IPS-11a (cell line): Measurements from ENCODE around the gene MMP15.
"Not testable (repeated sequence)": the region's sequence is repeated elsewhere in the genome, so short reads cannot be mapped to it uniquely, and the experiment has no call there.

Source experiments
- H3K4me3 ChIP-seq: one replicate; pipeline ENCODE4 v1.5.1; 2013; ENCODE audit warnings: low read depth, low read length, control low read depth

The MMP15 gene

DNA sequence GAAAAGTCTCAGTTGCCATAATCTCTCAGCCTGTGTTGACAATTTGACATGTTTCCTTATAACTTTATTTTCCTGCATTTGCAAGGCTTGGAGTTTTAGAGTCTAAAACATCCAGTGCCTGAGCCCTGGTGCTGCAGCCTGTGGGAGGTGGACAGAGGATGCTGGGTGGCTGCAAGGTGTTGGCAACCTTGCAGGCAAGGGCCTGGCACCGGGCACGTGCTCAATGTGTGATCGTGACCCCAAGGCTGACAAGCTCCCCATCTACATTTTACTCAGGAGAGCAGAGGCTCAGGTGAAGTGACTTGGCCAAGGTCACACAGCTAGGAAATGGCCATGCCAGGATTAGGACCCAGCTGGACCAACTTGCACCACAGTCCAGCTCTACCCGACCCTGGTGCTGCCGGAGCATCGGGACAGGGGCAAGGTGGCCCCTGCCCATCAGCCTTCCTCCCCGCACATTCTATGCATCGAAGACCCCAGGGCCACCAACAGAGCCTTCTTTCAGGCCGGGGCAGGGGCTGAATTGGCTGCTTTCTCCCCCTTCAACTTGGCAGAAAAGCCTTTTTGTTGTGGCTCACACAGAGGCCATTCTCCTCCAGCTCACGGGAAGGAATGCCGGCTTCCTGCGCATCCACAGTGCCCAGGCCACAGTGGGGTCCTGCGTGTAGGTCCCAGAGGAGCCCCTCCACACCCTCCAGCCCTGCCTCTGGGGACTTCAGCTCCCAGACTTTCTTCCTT lies 23.1 kb downstream of the MMP15 start:
- H3K4me3 ChIP-seq = no peak overlapping the region

DNA sequence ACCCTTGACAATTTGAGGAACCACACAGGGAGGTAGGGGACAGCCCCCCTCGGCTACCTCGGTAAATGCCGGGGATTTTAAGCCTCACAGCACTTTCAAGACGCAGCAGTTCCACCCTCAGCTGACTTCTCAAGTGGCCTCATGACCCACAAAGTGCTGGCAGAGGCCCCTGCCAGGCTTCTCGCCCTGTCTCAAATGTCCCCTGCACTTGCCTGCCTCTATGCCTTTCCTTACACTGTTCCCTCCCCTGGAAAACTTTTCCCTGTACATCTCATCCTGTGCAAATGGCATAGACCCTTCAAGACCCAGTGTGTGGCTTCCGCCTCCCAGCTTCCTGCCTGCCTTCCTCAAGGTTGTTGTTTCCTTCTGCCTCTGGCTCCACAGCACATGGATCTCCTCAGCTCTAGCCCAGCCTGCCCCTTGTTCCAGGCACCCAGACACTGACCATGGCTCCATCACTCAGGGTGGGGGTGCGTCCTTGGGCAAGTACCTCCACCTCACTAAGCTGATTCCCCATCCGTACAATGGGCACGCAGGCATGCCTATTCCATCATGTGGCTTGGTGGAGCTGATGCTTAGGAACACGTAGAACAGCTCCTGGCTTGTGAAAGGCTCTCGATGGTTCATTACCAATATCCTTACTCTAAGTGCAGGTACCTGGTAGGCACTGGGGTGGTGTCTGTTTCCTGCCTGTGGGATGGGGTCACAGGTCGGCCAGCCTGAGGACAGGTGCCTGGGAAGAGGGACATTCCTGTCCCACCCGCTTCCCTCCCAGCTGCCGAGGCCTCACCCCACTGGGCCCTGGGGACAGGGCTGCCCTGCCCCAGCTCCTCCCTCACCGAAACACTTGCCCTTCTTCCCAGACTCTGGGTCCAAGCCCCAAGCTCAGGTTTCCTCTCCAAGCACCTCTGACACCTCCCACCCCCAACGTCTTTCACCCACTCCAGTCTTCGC lies 24.0 kb downstream of the MMP15 start:
- H3K4me3 ChIP-seq = no peak overlapping the region

GRCh38 chr16:58051296-58051695 lies 25.7 kb downstream of the MMP15 start:
- no peak overlapping the region for H3K4me3 ChIP-seq

- no peak overlapping the region for H3K4me3 ChIP-seq
Measured at GRCh38 chr16:58051821-58052603, 26.5 kb downstream of the MMP15 start.

DNA sequence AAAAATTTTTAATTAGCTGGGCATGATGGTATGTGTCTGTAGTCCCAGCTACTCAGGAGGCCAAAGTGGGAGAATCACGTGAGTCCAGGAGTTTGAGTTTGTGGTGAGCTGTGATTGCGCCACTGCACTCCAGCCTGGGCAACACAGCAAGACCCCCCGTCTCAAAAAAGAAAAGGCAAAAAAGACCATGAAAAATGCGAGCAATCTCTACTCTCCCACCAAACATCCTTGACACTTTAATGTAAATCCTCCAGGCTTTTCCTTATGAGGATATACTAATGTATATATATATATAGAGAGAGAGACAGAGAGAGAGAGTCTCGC lies 28.1 kb downstream of the MMP15 start:
- H3K4me3 ChIP-seq = no peak overlapping the region

- H3K4me3 ChIP-seq = no peak overlapping the region
Measured at GRCh38 chr16:58054289-58054688, 28.7 kb downstream of the MMP15 start.

DNA sequence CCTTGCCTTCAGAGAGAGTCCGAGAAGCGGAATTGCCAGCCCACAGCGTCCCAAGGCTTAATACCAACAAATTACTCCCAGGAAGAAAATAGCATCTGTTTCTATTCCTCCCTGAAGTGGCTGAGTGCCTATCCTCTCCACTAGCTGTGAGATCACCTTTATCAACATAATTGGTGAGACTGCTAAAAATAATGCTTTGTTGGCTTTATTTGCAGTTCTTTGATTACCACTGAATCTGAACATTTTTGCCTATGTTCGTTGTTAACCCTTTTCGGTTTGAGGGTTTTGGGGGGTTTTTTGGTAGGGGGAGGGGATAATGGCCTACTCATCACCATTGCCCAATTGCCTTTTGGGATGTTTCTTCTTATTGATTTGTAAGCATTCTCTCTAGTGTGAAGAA lies 31.0 kb downstream of the MMP15 start:
- no peak overlapping the region for H3K4me3 ChIP-seq

DNA sequence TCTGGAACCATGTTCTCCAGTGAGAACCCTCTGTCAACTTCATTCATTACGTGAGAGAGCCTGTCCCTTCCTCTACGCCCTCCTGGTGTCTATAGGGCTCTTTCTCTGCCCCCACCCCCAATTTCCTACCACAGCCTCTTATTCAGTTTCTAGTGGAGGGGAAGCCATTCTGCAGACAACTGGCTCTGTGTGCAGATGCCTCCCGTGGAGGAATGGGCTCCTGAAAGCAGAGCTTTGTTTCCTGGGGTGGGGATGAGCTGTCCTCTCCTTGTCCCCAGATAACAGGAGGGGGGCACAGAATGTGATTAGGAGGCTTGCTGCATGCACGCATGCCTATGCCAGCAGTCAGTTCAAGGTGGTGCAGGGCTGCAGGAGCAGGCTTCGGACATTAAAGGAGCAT lies 31.6 kb downstream of the MMP15 start:
- H3K4me3 ChIP-seq = no peak overlapping the region

GRCh38 chr16:58057784-58058183 lies 32.2 kb downstream of the MMP15 start:
- no peak overlapping the region for H3K4me3 ChIP-seq

DNA sequence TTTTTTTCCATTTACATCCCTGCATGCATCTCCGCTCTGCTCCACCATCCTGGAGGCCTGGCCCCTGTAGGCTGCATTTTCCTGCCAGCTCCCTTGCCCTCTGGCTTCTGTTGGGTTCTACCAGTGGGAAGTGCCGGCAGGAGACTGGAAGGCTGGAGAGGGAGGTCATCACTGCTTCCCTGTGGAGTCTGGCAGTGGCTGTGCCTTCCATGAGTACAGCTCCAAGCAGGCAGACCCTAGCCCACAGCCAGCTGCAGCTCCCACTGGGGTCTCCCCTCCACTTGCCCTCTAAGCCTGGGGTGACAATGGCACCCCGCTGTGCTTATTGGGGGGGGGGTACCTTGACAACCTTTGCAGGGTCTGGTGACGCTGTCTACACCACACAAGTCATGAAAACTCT lies 37.3 kb downstream of the MMP15 start:
- no peak overlapping the region for H3K4me3 ChIP-seq

- H3K4me3 ChIP-seq = no peak overlapping the region
Measured at GRCh38 chr16:58063377-58064076, 38.0 kb downstream of the MMP15 start.

- no peak overlapping the region for H3K4me3 ChIP-seq
Measured at GRCh38 chr16:58070585-58070984, 45.0 kb downstream of the MMP15 start.

DNA sequence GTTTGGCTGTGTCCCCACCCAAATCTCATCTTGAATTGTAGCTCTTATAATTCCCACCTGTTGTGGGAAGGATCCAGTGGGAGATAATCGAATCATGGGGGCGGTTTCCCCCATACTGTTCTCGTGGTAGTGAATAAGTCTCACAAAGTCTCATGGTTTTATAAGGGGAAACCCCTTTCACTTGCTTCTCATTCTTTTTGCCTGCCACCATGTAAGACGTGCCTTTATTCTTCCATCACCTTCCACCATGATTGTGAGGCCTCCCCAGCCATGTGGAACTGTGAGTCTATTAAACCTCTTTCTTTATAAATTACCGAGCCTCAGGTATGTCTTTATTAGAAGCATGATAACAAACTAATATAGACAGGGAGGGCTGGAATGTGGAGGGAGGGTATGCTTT lies 46.6 kb downstream of the MMP15 start:
- not testable (repeated sequence) for H3K4me3 ChIP-seq

DNA sequence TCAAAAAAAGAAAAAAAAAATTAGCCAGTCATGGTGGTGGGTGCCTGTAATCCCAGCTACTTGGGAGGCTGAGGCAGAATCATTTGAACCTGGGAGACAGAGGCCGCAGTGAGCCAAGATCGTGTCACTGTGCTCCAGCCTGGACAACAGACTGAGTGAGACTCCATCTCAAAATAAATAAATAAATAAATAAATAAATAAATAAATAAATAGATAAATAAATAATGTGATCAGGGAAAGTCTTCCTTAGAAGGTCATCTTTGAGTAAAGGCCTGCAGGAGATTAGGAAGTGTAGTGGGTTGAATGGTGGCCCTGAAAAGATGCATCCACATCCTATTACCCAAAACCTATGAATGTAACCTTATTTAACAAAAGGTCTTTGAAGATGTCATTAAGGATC lies 47.5 kb downstream of the MMP15 start:
- not testable (repeated sequence) for H3K4me3 ChIP-seq

DNA sequence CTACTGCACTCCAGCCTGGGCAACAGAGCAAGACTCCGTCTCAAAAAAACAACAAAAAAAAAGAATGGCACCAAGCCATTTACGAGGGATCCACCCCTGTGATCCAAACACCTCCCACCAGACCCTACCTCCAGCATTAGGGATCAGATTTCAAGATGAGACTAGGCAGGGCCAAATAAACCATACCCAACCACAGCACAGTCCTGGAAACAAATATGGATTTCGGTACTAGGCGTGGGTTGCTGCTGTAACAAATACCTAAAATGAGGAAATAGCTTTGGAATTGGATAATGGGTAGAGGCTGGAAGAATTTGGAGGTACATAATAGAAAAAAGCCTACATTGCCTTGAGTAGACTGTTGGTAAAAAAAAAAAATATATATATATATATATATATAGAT lies 49.1 kb downstream of the MMP15 start:
- H3K4me3 ChIP-seq = no peak overlapping the region

GRCh38 chr16:58076514-58076913 lies 51.0 kb downstream of the MMP15 start:
- H3K4me3 ChIP-seq = no peak overlapping the region

DNA sequence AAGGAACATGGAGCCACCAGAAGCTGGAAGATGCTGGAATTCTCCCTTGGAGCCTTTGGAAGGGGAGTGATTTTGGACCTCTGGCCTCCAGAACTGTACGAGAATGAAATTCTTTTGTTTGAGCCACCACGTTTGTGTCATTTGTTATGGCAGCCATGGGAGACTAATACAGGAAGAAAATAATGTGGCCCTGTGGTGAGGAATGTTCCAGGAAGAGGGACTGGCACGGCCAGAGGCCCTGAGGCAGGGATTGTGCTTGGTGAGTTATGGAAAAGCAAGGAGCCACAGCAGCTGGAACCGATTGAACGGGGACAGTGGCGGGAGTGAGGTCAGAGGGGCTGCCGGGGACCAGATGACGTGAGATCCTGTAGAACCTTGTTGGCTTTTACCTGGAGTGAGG lies 52.2 kb downstream of the MMP15 start:
- H3K4me3 ChIP-seq = no peak overlapping the region

DNA sequence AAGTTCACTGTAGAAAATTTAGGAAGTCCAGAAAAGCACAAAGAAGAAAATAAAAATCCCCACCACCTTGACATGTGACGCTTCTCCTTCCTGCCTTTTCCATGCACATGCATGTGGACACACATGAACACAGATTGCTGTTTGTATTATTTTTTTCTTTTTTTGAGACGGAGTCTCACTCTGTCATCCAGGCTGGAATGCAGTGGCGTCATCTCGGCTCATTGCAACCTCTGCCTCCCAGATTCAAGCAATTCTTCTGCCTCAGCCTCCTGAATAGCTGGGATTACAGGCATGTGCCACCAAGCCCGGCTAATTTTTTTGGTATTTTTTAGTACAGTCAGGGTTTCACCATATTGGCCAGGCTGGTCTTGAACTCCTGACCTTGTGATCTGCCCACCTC lies 55.1 kb downstream of the MMP15 start:
- not testable (repeated sequence) for H3K4me3 ChIP-seq

- no peak overlapping the region for H3K4me3 ChIP-seq
Measured at GRCh38 chr16:58082381-58082780, 56.8 kb downstream of the MMP15 start.

GRCh38 chr16:58084635-58085034 lies 59.1 kb downstream of the MMP15 start:
- H3K4me3 ChIP-seq = no peak overlapping the region

DNA sequence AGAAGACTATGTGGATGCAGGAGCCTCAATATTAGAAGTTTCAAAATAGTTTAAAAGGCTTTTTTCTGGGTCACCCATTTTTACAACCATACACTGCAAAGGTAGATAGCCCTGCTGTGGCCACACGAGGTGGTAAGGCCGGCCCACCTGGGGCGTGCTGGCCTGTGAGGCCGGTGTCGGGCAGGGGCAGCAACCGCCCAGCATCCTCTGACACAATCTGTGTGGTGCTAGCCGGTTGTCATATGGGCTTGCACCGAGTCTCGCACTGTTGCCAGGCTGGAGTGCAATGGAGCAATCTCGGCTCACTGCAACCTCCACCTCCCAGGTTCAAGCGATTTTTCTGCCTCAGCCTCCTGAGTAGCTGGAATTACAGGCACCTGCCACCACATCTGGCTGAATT lies 59.6 kb downstream of the MMP15 start:
- no peak overlapping the region for H3K4me3 ChIP-seq
